ENCODE results near the gene CHRM3.

DNA sequence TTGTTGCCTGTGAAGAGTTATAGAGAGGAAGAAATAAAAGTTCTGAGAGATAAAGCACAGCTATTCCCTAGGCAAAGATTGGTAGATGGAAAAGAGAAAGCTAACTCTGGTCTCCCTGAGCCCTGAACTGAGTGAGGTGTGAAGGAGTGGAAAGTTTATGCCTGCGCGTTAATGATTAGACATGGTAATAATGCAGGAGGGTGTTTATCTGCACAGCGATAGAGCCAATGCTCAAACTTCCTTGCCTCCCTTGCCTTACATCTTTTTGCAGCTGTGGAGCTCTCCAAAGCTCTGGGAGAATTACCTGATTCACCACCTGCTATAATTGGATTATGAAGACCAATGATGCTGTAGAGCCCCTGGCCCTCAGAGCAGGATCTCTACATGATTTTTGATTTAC lies 32.8 kb upstream of the CHRM3 start:
- TF ChIP-seq, protein P1, sequence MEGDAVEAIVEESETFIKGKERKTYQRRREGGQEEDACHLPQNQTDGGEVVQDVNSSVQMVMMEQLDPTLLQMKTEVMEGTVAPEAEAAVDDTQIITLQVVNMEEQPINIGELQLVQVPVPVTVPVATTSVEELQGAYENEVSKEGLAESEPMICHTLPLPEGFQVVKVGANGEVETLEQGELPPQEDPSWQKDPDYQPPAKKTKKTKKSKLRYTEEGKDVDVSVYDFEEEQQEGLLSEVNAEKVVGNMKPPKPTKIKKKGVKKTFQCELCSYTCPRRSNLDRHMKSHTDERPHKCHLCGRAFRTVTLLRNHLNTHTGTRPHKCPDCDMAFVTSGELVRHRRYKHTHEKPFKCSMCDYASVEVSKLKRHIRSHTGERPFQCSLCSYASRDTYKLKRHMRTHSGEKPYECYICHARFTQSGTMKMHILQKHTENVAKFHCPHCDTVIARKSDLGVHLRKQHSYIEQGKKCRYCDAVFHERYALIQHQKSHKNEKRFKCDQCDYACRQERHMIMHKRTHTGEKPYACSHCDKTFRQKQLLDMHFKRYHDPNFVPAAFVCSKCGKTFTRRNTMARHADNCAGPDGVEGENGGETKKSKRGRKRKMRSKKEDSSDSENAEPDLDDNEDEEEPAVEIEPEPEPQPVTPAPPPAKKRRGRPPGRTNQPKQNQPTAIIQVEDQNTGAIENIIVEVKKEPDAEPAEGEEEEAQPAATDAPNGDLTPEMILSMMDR (IDR thresholded peaks at IDR 0.05), result no peak
- TF ChIP-seq POLR2A (IDR thresholded peaks at IDR 0.05), result no peak
